Body of pancreas (tissue), 4 donors: ENCODE data around the gene SLC2A8. TPM values are rescaled to one million over a fixed set of nuclear protein-coding genes. Genes with fewer than 3 reads are reported as not detected.

Experiments used
- ATAC-seq: fragments of 150-250 bp; one replicate; pipeline ENCODE4 v1.9.1; 2016
- DNase-seq, 4 donors: peaks; one replicate each; pipeline ENCODE4 v3.0.0-alpha.2; 2019
- H3K27ac ChIP-seq, 4 donors: fragments of 200-600 bp; sonication (generic); 1 replicate in 3 of 4; 2 replicates in 1 of 4; pipeline versions ENCODE4 v1.5.1 to v1.6.1; 2016 to 2019; ENCODE audit warnings: mild to moderate bottlenecking in 1 of 4, mixed read lengths in 1 of 4, moderate library complexity in 1 of 4
- H3K27me3 ChIP-seq, 2 donors: fragments of 200-600 bp; sonication (generic); one replicate each; pipeline ENCODE4 v1.6.0; 2016; ENCODE audit warnings: mild to moderate bottlenecking in 1 of 2
- H3K36me3 ChIP-seq, 2 donors: fragments of 200-600 bp; sonication (generic); replicated peaks in 1 of 2; 2 replicates each; pipeline ENCODE4 v1.5.1; 2016; ENCODE audit warnings: low read depth in 2 of 2; ENCODE audit not compliant: insufficient read depth in 1 of 2
- H3K4me1 ChIP-seq: fragments of 200-600 bp; sonication (generic); one replicate; pipeline ENCODE4 v1.6.0; 2016
- H3K4me3 ChIP-seq, 2 donors: fragments of 200-600 bp; sonication (generic); 1 replicate in 1 of 2; 2 replicates in 1 of 2; pipeline ENCODE4 v1.5.1; 2016 to 2019
- H3K9me3 ChIP-seq, 3 donors: fragments of 200-600 bp; sonication (generic); 1 replicate in 2 of 3; 2 replicates in 1 of 3; pipeline ENCODE4 v1.5.1; 2016
- POLR2A ChIP-seq, 3 donors: fragments of 450-650 bp; IDR thresholded peaks; one replicate each; pipeline ENCODE4 v1.6.1; 2016; ENCODE audit warnings: antibody characterized with exemption in 3 of 3, mild to moderate bottlenecking in 2 of 3
- WGBS, 2 donors: methylation state at CpG; one replicate each; pipeline ENCODE4 v1.1.5; 2017; 5-methylcytosine and 5-hydroxymethylcytosine counted together
- intact Hi-C: fragments of 100-400 bp; cut with DNase I; formaldehyde crosslinking; loops from one replicate; pipeline ENCODE4 v1.15.1; 2023
- total RNA-seq, 2 donors: library from RNA; depleted of rRNA; stranded (reverse); fragments of >200 nt; gene quantifications; one replicate each; pipeline ENCODE4 v1.1.0, GENCODE V29; 2016
- TF ChIP-seq, protein P1 (sequence below), 7 experiments: fragments of 450-650 bp in 4 of 7; fragments of 200-600 bp in 3 of 7; sonication (generic) in 3 of 7; IDR thresholded peaks; one replicate each; pipeline ENCODE4 v1.5.1; 2016 to 2019; ENCODE audit warnings: antibody characterized with exemption in 7 of 7

SLC2A8 gene
- total RNA-seq, 2 donors from 2014 or later = 10.9 to 18.2 TPM

DNA sequence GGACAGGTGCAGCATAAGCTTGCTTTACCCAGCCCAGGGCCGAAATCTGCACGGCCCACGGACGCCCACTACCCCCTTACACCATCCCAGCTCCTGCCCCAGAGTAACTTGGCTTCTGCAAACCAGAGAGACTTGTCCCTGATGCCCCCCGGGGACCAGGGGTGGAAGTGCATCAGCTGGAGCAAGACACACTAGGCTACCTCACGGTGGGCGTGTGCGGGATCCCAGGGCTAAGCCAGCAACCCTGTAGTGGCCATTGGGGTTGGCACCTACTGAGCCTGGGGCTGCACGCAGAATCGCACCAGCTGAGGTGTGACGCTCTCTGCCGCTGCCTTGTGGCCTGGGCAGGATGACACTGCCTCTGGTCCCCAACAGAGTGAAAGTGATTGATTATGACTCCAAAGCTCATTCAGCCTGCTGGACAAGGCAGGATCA lies 21.1 kb downstream of the SLC2A8 start:
- Histone ChIP-seq H3K27ac (no peak overlapping the region), H3K9me3 (no peaks in the 10 kb centered on the region), H3K36me3 (no peaks in the 10 kb centered on the region), H3K4me3 (no peak overlapping the region), H3K4me1 (peaks cover 20% of the 10 kb centered on the region), H3K27me3 (no peaks in the 10 kb centered on the region)
- DNase-seq = peak in 1 of 4 donors; percentile 30
- TF ChIP-seq POLR2A (IDR thresholded peaks at IDR 0.05) = no peak
- TF ChIP-seq, protein P1, sequence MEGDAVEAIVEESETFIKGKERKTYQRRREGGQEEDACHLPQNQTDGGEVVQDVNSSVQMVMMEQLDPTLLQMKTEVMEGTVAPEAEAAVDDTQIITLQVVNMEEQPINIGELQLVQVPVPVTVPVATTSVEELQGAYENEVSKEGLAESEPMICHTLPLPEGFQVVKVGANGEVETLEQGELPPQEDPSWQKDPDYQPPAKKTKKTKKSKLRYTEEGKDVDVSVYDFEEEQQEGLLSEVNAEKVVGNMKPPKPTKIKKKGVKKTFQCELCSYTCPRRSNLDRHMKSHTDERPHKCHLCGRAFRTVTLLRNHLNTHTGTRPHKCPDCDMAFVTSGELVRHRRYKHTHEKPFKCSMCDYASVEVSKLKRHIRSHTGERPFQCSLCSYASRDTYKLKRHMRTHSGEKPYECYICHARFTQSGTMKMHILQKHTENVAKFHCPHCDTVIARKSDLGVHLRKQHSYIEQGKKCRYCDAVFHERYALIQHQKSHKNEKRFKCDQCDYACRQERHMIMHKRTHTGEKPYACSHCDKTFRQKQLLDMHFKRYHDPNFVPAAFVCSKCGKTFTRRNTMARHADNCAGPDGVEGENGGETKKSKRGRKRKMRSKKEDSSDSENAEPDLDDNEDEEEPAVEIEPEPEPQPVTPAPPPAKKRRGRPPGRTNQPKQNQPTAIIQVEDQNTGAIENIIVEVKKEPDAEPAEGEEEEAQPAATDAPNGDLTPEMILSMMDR (IDR thresholded peaks at IDR 0.05) = peak in 2 of 7 experiments; percentile 11 to 17
- 67 to 100% methylated on average over 1 to 12 of the region's 12 CpGs for WGBS, 2 donors
- intact Hi-C loops = no loop called here
- peak; percentile 34 for ATAC-seq

- Histone ChIP-seq H3K27ac (no peak overlapping the region), H3K4me3 (no peak overlapping the region), H3K36me3 (no peaks in the 10 kb centered on the region), H3K4me1 (peaks cover 24% of the 10 kb centered on the region), H3K27me3 (no peaks in the 10 kb centered on the region), H3K9me3 (no peaks in the 10 kb centered on the region)
- ATAC-seq (no peak), DNase-seq (no peak)
- intact Hi-C loops = no loop called here
- TF ChIP-seq, protein P1 (IDR thresholded peaks at IDR 0.05) = no peak
- TF ChIP-seq POLR2A (IDR thresholded peaks at IDR 0.05) = no peak
- 88 to 91% methylated on average over 6 of the region's 6 CpGs for WGBS, 2 donors
Measured at GRCh38 chr9:127419348-127419747, 22.4 kb downstream of the SLC2A8 start.

DNA sequence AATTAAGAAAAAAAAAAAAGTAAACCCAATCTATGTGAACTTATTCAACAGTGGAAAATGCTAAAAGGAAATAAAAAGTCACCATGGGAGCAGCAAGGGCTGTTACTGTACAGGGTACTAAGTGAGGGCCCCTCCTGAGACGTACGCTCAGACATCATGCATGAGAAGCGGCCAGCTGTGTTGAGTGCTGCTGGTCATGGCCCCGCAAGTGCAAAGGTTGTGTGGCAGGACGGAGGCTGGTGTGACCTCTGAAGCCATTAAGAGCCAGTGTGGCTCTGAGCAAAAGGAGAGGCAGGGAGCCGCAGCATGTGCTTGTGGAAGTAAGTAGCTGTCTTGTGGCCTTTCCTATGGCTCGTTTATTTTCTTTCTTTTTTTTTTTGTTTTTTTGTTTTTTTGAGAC lies 24.1 kb downstream of the SLC2A8 start:
- DNase-seq = peak in 3 of 4 donors; percentile 43 to 58 (median 48)
- no peaks in the 10 kb centered on the region for H3K27me3 ChIP-seq
- no peaks in the 10 kb centered on the region for H3K36me3 ChIP-seq
- peaks cover 36% of the 10 kb centered on the region for H3K4me1 ChIP-seq
- H3K9me3 ChIP-seq = no peaks in the 10 kb centered on the region
- intact Hi-C loops = no loop called here
- H3K27ac ChIP-seq = peak overlapping the region in 1 of 4 donors; percentile 46
- 44 to 46% methylated on average over 7 of the region's 7 CpGs for WGBS, 2 donors
- no peak overlapping the region for H3K4me3 ChIP-seq
- TF ChIP-seq, protein P1 (IDR thresholded peaks at IDR 0.05) = no peak
- ATAC-seq = no peak

DNA sequence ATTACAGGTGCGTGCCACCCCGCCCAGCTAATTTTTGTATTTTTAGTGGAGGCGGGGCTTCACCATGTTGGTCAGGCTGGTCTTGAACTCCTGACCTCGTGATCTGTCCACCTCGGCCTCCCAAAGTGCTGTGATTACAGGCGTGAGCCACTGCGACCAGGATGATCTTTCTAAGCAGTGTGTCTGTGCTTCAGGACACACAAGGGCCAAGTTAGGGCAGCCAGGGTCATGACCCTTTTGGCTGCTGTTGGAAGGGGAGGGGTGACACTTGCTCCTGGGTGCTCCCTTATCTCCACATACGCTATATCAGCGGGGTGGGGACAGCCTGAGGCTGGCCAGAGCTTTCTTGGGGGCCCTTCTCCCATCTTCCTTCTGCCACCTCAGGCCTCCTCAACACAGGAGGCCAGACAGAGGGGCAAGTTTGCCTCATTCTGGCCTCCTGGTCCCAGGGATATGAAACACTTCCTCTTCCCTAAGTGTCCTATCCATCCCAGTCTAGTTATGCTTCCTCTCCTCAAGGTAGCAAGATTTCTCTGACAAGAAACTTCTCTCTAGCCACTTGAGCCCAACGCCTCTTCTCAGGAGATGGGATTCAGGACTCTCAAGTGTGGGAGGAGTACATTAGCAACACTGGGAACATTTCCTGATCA lies 25.3 kb downstream of the SLC2A8 start:
- no peak overlapping the region for H3K4me3 ChIP-seq
- no peak for DNase-seq

More for the DNA sequence above, 25.3 kb downstream of the SLC2A8 start:
- WGBS, 2 donors = 79 to 94% methylated on average over 8 to 10 of the region's 10 CpGs
- TF ChIP-seq POLR2A (IDR thresholded peaks at IDR 0.05) = no peak
- TF ChIP-seq, protein P1 (IDR thresholded peaks at IDR 0.05) = no peak
- intact Hi-C loops = no loop called here
- no peak for ATAC-seq
- Histone ChIP-seq H3K4me1 (peaks cover 41% of the 10 kb centered on the region), H3K27me3 (no peaks in the 10 kb centered on the region), H3K36me3 (no peaks in the 10 kb centered on the region), H3K9me3 (no peaks in the 10 kb centered on the region), H3K27ac (no peak overlapping the region)
